NCI-H1930 (cell line): ENCODE measurements around the gene ABHD11.
A peak's percentile ranks its signal among the peaks of the same experiment; 100 is the strongest.
"Not testable (repeated sequence)": the region's sequence is repeated elsewhere in the genome, so short reads cannot be mapped to it uniquely, and the experiment has no call there.

Experiments used
- DNase-seq, 2 experiments: peaks; one replicate each; lab custom pipeline; 2025; lab: John Stamatoyannopoulos, UW

The ABHD11 gene, protein sequence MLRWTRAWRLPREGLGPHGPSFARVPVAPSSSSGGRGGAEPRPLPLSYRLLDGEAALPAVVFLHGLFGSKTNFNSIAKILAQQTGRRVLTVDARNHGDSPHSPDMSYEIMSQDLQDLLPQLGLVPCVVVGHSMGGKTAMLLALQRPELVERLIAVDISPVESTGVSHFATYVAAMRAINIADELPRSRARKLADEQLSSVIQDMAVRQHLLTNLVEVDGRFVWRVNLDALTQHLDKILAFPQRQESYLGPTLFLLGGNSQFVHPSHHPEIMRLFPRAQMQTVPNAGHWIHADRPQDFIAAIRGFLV

DNA sequence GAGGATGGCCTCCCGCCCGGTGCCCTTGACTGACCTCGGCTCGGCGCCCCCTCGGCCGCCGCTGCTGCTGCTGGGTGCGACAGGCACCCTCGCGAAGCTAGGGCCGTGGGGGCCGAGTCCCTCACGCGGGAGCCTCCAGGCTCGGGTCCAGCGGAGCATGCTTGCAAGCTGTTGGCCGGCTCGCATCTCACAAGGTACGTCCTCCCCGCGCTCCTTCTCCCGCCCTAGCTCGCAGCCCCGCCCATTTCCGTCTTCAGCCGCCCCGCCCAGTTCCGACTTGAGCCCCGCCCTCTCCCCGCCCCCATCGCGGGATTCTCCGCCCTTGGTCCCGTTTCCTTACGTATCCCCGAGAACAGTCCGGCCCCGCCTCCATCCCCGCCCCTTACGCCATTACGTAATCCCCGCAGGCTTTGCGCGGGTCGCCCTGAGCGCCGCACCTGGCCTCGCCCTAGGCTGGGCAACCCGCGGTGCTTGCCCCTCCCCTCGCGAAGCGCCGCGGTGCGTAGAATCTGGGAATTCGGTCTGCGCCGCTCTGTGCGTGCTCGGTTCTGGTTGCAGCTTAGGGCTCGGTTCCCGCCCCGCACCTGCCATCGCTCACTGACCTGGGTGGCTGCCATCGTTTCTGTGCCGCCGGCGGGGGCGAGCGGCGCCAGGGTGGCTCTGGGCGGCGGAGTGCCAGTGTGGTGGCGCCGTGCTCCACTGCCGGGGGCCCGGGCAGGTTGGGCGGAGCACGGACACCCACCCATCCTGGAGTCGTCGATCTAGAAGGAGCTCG, at the start of gene ABHD11:
Gene ABHD11, minus strand, starts transcription at position 191 of the 775 bp plus-strand sequence. Its CDS starts 32 bp downstream, at position 159.
- peak; percentile 96 to 98 for DNase-seq

DNA sequence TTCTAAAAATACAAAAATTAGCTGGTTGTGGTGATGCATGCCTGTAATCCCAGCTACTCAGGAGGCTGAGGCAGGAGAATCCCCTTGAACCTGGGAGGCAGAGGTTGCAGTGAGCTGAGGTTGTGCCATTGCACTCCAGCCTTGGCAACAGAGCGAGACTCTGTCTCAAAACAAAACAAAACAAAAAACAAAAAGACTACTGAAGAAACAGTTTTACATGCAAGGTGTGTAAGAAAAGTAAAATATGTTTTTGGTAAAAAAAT, 49.1 kb upstream of the ABHD11 start:
- DNase-seq = not testable (repeated sequence)

DNA sequence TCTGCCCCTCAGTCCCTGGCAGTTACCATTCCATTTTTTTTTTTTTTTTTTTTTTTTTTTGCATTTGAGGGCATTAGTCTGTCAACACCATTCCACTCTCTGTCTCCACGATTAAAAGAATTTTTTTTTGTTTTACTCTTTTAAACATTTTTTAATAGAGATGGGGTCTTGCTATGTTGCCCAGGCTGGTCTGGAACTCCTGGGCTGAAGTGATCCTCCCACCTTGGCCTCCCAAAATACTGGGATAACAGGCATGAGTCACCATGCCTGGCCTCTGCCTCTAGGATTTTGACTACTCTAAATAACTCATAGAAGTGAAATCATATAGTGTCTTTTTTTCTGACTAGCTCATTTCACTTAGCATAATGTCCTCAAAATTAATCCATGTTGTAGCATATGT, 48.0 kb upstream of the ABHD11 start:
- DNase-seq = no peak

DNA sequence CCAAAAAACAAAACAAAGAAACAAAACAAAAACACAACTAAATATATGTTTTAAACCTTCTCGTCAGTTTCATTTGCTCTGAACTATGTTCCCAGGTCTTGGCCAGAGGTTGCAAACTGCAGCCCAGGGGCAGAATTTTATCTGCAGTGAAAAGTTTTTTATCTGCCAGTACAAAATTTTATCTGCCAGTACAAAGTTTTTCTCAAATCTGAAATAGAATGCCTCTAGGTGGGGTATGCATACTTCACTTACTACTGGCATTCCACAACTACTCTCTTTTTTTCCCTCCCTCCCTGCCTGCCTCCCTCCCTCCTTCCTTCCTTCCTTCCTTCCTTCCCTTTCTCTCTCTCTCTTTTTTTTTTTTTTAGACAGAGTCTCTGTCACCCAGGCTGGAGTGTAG, 40.9 kb upstream of the ABHD11 start:
- no peak for DNase-seq

DNA sequence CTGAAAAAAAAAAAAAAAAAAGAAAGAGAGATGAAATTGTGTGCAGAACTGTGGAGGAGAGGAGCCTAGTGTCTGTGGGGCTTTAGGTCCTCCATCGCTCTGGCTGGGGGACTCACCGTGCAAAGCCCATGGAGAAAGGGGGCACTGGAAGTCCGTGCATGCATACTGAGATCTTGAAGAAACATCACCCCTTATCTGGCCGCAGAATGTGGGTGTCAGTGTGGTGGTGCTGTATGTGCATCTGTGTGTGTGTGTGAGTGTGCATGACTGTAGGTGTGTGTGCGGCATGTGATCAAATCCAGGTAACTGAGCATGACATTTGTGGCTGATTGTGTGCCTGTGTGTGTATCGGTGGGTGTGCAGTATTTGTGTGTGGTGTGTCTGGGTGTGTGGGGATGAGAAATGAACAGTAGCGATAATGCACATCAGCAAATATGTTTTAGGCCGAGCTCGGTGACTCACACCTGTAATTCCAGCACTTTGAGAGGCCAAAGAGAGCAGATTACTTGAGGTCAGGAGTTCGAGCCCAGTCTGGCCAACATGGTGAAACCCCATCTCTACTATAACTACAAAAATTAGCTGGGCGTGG, 40.3 kb upstream of the ABHD11 start:
- no peak for DNase-seq

DNA sequence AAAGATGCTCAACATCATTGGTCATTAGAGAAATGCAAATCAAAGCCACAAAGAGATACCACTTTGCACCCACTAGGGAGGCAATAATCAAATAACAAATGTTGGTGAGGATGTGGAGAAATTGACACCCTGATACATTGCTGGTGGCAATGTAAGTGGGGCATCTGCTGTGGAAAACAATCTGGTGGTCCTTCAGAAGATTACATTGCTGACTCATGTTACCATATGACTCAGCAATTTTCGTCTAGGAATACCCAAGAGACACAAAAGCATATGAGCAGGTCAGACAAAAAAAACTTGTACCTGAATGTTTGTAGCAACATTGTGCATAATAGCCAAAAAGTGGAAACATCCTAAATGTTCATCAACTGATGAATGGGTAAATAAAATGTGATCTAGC, 36.3 kb upstream of the ABHD11 start:
- DNase-seq = no peak

DNA sequence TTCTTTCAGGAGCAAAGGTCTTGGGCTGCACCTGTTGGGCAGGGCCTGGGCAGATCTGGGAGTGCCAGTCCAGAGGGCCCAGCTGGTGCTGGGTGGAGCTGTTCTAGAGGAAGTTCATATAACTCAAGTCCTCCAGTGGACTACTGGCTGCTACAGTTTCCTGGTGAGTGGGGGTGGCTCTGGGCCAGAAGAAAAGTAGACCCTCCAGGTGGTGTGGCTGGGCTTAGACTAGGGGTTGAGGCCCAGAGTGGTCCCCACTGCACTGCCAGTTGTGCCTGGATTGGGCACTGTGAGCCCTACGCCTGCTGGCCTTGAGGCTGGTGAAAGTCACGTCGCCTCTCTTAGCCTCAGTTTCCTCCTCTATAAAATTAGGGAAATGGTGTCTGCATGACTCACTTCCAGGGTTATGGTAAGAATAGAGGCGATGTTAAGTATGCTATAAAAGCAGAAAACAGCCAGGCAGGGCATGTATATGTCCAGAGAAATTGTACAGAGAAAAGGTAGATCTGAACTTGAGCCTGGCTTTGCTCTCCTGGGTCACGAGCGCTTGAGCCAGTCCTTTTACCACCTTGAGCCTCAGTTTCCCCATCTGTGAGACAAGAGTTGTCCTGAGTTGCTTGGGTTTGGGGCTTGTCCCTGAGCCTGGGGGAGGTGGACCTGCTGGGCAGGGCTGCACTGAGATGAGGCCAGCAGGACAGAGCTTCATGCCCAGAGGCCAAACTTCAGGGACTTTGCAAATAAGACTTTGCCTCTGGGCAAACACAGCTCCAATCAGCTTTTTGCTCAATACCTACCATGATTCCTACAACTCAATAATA, 35.3 kb upstream of the ABHD11 start:
- no peak for DNase-seq

DNA sequence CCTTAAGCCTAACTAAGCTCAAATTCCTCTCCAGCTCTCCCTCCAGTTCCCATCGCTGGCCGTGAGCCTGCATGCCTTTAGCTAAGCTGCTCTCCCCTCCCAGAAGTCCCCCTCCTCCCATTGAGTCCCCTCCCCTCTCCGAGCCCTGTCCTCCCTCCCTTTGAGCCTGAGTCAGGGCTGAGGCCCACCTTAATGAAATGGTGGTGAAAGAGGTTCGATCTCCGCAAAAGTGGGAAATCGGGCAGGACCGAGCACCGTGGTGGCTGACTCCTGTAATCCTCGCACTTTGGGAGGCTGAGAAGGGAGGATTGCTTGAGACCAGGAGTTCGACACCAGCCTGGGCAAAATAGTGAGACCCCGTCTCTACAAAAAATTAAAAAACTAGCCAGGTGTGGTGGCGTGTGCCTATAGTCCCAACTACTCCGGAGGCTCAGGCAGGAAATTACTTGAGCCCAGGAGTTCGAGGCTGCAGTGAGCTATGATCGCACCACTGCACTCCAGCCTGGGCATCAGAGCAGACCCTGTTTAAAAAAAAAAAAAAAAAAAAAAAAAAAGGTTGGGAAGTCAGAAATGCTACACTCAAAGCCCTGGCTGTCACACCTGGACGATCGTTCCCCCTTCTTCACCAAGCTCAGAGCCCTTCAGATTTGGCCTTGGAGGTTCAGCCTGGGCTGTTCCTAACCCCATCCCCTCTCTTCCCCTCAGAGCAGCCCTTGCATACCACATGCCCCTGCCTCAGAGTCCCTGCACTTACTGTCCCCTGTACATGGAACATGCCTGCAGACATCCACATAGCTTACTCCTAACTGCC, 32.5 kb upstream of the ABHD11 start:
- DNase-seq = no peak

DNA sequence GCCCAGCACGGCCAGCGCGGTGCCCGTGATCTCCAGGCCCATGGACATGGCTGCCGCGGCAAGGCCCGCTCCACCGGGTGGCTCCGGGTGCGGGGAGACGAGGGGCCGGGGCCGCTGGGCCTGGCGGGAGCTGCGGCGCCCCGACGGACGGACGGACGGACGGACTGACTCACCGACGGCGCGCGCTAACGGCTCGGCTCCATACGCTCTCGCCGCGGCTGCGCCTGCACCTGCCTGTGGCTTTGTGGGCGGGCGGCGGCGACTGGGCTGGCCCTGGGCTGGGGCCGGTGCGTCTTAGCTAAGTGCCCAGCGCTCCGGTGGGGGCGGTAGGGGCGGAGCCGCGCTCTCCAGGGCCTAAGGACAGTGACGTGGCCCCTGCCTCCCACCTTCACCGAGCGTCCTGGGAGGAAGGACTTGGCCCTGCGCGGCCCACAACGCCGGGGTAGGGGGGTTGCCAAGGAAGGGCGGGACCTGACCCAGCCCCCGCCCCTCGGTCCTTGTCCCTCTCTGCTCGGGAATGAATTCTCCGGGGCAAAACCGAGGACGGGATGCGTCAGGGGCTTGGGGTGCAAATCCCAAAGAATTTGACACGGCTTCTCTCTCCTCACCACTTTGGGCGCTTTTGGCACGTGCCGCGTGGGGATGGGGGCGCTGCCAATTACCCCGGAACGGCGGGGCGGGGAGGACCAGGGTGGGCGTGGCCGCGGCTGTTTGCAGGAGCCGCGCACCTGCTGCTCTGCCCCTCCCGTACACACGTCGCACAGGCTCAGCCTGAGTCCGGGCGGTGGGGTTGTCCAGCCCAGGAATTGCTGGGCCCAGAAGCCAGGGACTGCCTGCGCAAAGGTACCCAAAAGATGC, 31.6 kb upstream of the ABHD11 start, which contains the start of gene CLDN3:
Gene CLDN3, minus strand, starts transcription at position 269 of the 858 bp plus-strand sequence. Its CDS starts 221 bp downstream, at position 48.
- peak; percentile 96 to 97 for DNase-seq

DNA sequence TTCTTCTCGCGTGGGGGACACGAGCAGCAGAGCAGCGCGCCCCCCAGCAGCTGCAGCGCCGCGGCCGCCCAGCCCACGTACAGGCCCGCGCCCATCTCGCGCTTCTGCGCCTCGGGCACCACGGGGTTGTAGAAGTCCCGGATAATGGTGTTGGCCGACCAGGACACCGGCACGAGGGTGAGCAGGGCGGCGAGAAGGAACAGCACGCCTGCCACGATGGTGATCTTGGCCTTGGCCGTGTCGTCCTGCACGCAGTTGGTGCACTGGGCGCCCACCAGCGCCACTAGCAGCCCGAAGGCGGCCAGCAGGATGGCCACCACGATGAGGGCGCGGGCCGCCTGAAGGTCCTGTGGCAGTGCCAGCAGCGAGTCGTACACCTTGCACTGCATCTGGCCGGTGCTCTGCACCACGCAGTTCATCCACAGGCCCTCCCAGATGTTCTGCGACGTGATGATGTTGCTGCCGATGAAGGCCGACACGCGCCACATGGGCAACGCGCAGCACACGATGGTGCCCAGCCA, 30.9 kb upstream of the ABHD11 start:
- DNase-seq = no peak

DNA sequence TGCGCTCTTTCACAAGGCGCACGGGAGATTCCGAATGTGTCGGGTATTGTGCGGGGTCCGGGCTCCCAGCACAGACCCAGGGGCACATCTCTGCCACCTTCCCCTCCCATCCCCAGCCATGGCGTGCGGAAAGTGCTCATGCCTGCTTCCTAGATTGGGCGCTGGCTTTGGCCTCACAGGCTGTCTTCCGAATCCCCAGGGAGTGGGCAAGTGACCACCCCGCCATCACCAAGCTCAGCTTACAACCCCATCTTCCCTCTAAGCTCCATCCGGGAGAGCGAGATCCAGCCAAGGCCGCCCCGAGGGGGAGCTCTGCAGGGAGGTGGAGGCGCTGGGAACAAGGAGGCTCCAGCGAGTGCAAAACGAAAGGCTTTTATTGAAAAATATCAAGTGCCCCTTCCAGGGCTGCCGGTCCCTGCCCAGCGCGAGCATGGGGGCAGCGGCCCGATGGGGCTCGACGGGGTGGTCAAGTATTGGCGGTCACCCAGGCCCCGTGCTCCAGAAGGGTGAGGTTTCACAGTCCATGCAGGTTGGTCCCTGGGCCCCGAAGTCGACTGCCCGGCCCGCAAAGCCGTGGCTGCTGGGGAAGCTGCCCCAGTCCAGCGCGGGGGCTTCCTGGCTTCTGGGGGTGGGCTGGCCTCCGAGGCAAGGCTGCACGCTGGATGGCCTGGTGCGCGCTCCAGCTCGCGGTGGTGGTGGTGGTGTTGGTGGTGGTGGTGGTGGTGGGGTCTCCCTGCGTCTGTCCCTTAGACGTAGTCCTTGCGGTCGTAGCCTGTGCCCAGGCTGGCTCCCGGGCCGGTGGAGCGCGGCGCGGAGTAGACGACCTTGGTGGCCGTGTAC, 30.3 kb upstream of the ABHD11 start:
- DNase-seq = no peak

DNA sequence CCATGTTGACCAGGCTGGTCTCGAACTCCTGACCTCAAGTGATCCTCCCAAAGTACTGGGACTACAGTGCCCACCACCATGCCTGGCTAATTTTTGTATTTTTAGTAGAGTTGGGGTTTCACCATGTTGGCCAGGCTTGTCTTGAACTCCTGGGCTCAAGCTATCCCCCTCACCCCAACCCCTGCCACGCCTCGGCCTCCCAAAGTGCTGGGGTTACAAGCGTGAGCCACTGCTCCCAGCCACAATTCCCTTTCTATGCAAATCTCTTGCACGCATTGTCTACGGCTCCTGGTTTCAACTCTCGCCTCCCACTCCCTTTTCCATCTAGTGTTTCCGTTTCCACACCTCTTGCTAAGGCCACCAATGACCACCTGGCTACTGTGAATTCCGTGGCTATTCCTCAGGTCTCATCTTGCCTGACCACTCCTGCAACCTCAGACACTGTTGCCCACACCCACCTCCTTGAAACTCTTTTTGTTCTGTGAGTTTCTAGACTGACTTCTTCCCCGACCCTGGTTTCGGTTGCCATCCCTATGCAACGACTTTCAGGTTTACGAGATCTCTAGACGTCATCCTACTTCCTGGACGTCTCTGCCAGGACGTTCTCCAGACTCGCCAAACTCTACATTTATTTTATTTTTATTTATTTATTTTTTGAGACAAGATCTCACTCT, 28.1 kb upstream of the ABHD11 start:
- DNase-seq = no peak

DNA sequence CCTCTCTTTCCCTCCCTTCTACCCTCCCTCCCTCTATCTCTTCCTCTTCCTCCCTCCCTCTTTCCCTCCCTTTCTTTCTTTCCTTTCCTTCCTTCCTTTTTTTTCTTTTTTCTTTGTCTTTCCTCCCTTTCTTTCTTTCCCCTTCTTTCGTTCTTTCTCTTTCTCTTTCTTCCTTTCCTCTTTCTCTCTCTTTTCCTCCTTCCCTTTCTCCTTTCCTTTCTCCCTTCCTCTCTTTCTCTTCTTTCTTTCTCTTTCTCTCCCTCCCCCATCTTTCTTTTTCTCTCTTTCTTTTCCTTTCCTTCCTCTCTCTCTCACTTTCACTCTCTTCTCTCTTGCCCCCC, 24.0 kb upstream of the ABHD11 start:
- DNase-seq = no peak

DNA sequence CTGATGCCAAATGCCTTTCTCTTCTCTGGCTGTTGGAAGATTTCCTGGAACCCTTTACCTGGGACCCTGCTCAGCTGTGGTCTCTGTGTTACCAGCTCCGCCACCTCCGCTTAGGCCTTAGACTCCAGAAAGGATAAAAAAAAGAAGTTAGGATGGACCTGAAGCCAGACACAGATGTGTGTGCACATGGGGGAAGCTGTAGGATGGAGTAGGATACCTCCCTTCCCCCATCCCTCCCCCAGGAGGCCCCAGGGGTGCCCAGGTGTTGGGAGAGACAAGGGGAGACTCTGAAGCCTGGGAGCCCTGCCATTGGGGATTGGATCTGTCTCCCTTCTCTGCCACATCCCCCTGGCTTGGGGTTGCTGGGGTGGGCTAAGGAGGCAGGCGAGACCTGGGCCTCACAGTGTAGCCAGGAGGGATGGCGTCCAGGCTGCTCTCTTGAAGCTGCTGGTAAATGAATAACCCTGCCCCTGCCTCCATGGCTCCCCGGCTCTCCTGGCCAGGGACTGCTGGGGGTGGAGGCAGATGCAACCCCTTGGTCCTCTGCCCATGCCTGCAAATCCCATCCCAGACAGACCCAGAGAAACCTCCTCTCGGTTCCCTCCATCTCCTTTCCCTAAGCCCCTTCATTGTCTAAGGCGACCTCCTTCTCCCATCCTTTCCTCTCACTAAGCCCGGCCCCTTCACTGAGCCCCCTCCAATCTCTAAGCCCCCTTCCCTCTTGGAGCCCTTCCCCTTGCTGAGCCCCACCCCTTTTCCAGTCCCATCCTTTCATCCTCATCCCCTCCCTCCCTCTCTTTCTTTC, 23.5 kb upstream of the ABHD11 start:
- no peak for DNase-seq

DNA sequence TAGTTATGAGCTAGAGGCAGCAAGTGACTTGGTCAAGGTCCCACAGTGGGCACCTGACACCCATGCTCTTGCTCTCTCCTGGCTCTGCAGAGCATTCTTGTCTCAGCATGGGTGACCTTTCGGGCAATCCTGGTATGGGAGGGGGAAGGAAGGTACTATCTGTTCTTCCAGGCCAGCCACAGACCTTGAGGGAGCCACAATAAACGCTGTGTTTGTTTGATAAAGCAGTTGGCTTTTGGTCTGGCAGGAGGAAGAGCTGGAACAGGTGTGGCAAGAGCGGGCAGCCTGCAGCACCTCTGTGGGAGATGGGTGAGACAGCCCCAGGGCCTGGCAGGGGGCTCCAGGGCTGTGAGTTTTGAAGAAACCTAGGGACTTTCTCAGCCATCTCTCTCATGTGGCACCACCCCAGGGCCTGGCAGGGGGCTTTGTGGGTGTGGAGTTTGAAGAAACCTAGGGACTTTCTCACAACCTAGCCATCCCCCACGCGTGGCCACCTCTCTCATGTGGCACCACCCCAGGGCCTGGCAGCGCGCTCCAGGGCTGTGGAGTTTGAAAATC, 20.1 kb upstream of the ABHD11 start:
- no peak for DNase-seq

DNA sequence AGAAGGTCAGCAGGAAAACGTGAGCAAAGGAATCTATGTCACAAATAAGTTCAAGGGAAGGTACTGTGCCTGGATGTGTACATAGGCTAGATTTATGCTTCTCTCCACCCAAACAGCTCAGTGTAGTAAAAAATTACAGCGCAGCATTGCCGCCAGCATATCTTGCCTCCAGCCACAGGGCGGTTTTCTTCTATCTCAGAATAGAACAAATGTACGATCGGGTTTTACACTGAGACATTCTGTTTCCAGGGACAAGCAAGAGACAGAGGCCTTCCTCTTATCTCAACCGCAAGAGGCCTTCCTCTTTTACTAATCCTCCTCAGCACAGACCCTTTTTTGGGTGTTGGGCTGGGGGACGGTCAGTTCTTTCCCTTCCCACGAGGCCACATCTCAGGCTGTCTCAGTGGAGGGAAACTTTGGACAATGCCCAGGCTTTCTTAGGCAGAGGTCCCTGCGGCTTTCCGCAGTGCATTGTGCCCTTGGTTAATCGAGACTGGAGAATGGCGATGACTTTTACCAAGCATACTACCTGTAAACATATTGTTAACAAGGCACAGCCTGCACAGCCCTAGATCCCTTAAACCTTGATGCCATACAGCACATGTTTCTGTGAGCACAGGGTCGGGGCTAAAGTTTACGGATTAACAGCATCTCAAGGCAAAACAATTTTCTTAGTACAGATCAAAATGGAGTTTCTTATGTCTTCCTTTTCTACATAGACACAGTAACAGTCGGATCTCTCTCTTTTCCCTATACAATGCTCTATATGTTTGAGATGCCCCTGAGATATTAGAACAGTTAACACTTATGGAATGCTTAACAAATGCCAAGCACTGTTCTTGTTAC, 11.6 kb upstream of the ABHD11 start:
- DNase-seq = no peak

DNA sequence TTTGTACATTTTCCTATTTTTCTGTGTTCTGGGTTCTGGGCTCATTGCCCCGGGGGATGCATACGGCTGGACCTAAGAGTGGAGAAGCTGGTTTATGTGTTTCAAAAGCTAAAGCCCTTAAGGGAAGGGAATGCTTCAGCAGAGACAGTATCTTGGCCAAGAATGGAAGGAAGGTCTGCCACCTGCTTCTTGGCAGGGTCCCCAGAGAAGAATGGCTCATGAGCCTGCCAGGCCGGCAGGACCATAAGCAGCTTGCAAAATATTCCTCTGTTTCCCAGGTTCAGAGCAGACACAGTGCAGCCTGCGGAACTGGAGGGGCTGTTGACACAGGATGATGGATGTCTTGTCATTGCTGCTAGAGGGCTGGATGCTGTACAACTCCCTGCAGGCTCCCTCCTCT, 7.8 kb upstream of the ABHD11 start:
- DNase-seq = no peak
